Endothelial cell of umbilical vein (primary cell): ENCODE data around the gene NMNAT1.

Experiments used
- EZH2 ChIP-seq: IDR thresholded peaks from 2 replicates; pipeline ENCODE4 v1.6.1; 2012; ENCODE audit warnings: borderline replicate concordance, low read depth, mild to moderate bottlenecking, moderate library complexity, low read length, inconsistent platforms; ENCODE audit not compliant: severe bottlenecking
- FOS ChIP-seq: IDR thresholded peaks from 2 replicates; pipeline ENCODE4 v1.6.1; 2011; ENCODE audit warnings: mild to moderate bottlenecking, low read length, moderate library complexity, borderline replicate concordance; ENCODE audit not compliant: insufficient read depth
- POLR2A ChIP-seq: IDR thresholded peaks from 2 replicates; pipeline ENCODE4 v1.6.1; 2012; ENCODE audit warnings: low read depth, mild to moderate bottlenecking, control low read depth, low read length
- POLR2AphosphoS5 ChIP-seq: IDR thresholded peaks from 2 replicates; pipeline ENCODE4 v1.6.1; 2012; ENCODE audit warnings: low read depth, mild to moderate bottlenecking, control low read depth, low read length, moderate library complexity; ENCODE audit not compliant: insufficient read depth
- TF ChIP-seq, protein P1 (sequence below), 2 donors: IDR thresholded peaks; 1 replicate in 1 of 2; 2 replicates in 1 of 2; pipeline ENCODE4 v1.5.1; 2011; ENCODE audit warnings: low read length in 2 of 2, mild to moderate bottlenecking in 2 of 2, moderate library complexity in 2 of 2, control low read depth in 1 of 2, inconsistent platforms in 1 of 2, low read depth in 1 of 2; ENCODE audit not compliant: insufficient read depth in 1 of 2; ENCODE audit errors: extremely low read depth in 1 of 2

GRCh38 chr1:10031461-10031860 lies 88.2 kb downstream of the NMNAT1 start:
- TF ChIP-seq, protein P1, sequence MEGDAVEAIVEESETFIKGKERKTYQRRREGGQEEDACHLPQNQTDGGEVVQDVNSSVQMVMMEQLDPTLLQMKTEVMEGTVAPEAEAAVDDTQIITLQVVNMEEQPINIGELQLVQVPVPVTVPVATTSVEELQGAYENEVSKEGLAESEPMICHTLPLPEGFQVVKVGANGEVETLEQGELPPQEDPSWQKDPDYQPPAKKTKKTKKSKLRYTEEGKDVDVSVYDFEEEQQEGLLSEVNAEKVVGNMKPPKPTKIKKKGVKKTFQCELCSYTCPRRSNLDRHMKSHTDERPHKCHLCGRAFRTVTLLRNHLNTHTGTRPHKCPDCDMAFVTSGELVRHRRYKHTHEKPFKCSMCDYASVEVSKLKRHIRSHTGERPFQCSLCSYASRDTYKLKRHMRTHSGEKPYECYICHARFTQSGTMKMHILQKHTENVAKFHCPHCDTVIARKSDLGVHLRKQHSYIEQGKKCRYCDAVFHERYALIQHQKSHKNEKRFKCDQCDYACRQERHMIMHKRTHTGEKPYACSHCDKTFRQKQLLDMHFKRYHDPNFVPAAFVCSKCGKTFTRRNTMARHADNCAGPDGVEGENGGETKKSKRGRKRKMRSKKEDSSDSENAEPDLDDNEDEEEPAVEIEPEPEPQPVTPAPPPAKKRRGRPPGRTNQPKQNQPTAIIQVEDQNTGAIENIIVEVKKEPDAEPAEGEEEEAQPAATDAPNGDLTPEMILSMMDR (IDR thresholded peaks at IDR 0.05; ENCODE audit: extremely low read depth in 1 of 2, insufficient read depth in 1 of 2, low read depth in 1 of 2, low read length in 2 of 2), result no peak
- TF ChIP-seq POLR2AphosphoS5, result no peak
- no peak for TF ChIP-seq POLR2A
- no peak for TF ChIP-seq EZH2
- TF ChIP-seq FOS, result no peak
